Hematopoietic multipotent progenitor cell (in vitro differentiated cells): ENCODE results near the gene CASZ1. TPM values are rescaled to one million over a fixed set of nuclear protein-coding genes. Genes with fewer than 3 reads are reported as not detected.

Experiments used
- DNase-seq, 3 donors: peaks; one replicate each; pipeline ENCODE4 v3.0.0-alpha.2; 2011 to 2015; ENCODE audit warnings: low read depth in 2 of 3, low spot score in 2 of 3
- total RNA-seq: library from RNA; depleted of rRNA; stranded (reverse); fragments of >200 nt; gene quantifications from one replicate; pipeline ENCODE4 v1.2.3, GENCODE V29; 2012

Gene CASZ1
- total RNA-seq, 1 donor, result 6.2 TPM

- no peak for DNase-seq
Observed at GRCh38 chr1:10776190-10776905, 20.1 kb downstream of the CASZ1 start.

DNA sequence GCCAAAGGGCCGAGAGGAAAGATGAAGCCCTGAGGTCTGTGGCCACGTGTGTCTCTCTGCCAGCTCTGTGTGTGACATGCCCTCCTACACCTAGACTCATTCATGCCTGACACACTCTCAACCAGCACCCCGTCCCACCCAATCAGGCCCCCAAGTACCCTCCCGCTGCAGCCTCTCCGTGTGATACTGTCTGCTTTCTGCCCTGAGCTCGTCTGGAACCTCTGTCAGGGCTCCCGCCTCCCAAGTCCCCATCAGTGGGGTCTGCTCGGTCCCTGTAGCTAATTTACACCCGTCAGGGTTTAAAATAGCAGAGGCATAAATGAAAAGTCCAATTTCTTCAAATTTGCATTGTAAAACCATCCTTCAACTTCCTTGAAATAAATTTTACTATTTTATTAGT, 20.7 kb downstream of the CASZ1 start:
- DNase-seq, result no peak

DNA sequence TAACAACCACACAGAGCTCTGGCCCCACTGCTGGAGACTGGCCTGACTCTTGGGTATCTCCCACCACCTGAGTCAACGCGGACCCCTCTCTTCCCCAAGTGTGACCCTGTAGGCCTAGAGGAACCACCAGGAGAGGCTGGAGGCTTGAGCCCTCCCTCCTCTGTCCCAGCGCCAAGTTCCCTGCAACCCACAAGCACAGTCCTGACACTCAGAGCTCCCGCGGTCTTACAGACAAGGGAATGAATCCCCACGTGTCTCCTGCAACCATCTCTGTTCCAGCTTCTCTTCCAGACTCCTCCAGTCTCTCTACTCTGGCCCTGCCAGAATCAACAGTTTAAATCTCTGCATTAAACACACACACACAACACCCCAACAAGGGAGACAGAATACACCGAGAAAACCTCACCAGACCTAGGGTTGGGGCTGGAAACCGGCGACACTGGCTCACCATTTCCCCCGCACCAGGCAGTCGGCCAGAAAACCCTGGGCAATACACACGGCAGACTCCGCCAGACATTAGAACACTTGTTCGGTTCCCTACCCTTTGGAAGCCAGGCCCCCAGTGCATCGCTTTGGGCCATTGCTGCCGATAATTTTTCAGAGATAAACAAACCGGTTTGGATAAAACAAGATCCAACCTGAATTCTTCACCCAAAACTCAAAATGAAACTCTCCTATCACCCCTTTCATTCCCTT, 21.7 kb downstream of the CASZ1 start:
- DNase-seq, result no peak

- no peak for DNase-seq
Observed at GRCh38 chr1:10773851-10774614, 22.4 kb downstream of the CASZ1 start.

DNA sequence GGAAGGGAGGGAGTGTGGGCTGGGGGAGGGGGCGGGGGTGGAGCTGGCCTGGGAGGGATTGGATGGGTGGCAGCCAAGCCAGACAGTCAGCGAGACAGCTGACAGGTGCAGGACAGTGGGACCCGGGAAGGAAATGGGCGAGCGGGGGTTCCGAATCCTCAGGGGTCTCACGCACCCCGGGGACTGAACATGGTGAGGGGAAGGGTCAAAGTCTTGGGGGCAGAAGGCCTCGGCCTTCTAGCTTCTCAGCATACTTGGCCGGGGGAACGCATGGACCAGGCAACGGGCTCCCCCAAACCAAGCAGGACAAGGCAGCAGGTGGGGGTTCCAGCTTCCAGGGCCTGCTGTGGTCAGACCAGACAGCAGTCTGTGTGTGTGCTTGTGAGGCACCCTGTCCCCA, 23.1 kb downstream of the CASZ1 start:
- DNase-seq, result no peak

- DNase-seq, result no peak
Observed at GRCh38 chr1:10772711-10773110, 23.7 kb downstream of the CASZ1 start.

DNA sequence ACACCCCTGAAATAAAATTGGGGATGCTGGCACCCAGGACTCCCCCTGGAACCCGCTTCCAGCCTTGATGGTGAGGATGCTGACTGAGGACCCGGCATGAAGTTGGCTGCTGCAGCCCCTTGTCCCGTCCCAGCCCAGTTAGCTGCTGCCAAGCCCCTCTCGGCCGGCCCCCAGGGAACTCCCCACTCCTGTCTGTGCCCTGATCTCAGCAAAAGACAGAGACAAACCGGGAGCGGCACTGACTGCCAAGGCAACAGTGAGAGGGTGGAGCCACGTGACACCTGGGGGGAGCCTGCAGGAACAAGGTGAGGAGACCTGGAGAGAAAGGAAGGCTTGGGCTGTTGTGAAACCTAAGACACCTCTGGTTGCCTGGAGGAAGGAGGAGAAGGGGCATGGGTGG, 24.7 kb downstream of the CASZ1 start:
- no peak for DNase-seq

- DNase-seq, result no peak
Observed at GRCh38 chr1:10768552-10768951, 27.9 kb downstream of the CASZ1 start.

DNA sequence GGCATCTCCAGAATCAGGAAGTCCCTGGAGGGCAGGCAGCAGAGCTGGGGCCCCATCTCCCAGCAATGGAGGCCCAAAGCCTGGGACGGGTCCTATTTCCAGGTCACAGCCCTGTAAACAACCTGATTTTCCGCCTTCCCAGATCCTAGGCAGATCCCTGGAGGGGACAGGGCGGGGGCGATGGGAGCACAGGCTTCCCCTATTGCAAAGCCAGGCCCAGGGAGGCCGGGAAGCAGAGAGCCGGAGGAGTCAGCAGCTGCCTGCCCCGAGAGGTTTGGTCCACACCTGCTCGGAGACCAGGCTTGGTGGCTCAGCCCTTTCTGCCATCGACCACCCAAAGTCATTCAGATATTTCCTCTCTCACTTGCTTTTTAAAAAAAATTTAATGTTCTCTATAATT, 29.2 kb downstream of the CASZ1 start:
- no peak for DNase-seq

DNA sequence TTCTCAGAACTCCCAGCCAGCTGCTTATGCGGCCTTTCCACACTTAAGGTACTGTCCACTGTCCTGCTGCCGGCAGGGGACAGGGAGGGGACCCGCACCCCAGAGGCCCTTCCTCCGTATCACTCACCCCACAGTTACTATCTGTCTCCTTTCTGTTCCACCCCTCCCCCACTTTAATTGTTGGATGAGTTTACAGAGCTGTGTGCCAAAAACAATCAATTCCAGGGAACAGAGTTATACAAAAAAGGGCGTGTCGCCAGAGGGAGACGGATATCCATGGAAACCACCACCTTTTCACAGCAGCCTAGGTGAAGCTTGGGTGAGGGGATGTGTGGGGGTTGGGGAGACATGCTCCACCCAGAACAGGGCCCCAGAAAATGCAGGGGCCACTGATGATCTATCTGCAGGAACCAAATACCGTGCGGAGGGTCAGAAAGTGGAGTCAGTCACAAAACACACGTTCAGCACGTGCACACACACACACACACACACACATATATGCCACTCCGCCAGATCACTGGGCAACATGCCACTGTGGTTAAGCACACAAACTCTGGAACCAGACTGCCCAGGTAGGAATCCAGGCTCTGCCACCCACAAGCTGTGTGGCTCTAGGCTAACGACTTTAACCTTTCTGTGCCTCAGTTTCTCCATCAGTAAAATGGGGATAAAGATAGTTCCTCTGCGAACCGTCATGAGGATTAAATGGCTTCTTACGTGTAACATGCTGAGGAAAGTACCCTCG, 30.5 kb downstream of the CASZ1 start:
- no peak for DNase-seq

DNA sequence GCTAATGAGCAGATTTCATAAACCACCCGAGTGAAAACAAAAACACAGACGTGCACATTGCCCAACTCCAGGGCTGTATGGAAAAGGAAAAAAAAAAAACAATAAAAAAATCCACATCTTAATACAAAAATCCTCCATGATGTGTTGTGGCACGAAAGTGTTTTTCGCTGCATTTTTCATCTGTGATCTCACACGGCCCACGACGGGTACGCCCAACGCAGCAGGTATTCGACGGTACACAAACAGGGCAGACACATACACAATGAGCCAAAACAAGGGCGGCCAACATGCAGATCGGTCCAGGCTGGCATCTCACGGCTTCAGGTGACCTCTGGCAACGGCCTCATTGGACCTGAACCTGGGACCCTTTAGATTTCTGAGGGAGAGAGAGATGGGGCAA, 31.1 kb downstream of the CASZ1 start:
- no peak for DNase-seq

DNA sequence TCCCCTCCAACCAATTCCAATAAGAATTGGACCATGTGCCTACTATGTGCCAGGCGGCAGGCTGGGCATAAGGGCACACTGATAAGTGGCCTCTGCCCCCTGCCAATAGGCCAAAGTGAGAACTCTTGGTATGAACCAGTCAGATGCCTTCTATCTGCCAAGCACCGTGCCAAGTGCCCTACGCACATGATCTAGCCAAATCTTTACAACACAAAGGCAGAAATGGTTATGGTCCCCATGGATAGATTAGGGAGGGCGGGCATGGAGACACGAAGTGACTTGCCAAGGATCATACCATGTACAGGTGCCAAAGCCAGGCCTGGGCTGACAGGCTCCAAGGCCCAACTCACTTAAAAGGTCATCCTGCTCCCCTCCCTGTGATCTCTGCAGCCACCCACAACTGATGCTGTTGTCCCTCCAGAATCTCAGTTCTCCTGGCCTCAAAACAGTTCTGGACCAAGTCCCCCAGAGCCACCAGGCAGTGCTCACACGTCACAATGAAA, 32.1 kb downstream of the CASZ1 start:
- DNase-seq, result no peak

- DNase-seq, result no peak
Observed at GRCh38 chr1:10762875-10763274, 33.6 kb downstream of the CASZ1 start.

GRCh38 chr1:10762153-10762523, 34.3 kb downstream of the CASZ1 start:
- no peak for DNase-seq

DNA sequence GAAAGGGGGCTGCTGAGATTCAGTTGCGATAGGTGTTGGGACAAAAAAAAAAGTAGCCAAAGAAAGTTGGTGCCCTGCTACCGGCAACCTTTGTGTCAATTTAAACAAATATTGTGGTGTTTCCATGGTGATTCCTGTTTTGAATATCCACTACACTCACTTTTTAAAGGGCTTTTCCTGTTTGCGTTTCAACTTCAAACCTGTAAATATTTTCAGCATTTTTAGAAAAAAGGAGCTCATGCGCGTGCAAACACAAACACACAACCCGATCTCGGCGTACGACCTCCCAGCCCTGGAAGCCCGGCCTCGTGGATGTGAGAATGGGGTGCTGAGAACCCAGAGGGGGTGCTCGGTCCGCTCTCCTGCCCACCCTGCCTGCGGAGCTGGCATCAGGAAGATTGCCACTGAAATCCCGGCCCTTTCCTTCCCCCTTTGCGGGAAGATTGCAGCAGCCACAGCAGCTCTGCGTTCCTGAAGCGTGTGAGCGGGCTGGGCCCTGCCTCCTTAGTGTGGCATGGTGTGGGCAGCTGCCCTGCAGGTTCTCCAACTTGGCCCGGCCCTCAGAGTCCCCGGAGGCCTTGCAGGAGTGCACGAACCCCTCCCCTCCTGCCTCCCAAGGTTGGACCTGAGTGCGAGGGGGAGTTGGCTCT, 34.8 kb downstream of the CASZ1 start:
- peak in 1 of 3 donors; percentile 23 for DNase-seq

DNA sequence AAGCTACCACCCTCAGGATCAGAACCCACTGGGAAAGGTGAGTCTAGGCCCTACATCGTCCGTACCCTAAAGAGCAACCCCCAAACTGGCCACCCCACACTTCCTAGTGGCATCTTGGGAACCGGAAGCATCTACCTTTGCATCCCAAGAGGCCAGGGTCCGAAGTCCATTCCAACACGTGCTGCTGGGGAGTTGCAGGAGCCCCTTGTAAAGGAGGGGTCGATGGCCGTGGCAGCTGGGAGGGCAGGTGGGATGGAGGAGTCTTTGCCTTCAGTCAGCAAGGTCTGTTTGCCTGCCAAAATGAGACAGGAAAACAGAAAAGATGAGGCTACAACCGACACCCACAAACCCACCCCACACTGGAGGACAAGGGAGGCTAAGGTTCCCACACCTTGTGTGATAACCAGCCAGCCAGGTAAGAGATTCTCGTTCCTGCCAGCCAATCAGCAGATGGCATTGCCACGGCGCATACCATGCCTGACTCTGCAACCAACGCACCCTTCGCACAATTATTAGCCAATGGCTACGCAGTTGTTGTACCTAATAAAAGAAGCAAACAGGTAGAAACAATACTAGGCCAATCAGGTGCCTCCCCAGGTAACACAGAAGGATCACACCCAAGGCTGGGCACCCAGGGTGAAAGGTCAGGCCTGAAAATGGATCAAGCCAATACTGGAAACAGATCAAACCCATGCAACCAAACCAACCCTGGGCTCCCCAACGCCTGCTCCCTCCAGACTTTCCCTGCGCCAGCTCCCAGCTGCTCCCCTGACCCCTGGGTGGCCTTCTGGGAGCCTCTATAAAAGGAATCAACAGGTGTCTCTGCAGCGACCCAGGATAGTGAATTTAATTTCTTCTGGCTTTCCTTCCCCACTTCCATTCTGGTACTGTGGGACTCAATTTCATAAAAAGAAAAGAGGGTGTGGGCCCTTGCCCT, 35.6 kb downstream of the CASZ1 start:
- DNase-seq, result no peak

GRCh38 chr1:10759413-10760200, 36.8 kb downstream of the CASZ1 start:
- no peak for DNase-seq

DNA sequence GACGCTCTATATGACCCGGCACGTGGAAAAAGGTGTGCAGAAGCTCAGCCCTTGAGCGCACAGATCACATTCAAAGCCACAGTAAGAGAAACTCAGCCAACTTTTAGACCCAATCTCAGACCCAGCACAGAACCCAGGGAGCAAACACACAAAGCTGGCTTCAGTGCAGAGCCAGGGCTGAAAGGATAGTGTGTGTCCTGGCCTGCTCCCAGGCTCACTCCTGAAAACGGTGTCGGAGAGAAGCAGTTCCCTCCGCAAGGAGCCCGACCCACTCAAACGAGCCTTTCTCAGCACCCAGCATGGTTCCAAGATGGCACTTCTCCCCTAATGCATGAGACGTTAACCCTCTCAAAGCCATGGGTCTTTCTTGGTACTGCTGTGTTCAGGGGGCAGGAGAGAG, 39.6 kb downstream of the CASZ1 start:
- no peak for DNase-seq
